Panc1 (cell line): ENCODE measurements around the gene ALOX5.

Experiments used
- POLR2AphosphoS5 ChIP-seq: IDR thresholded peaks from 2 replicates; pipeline ENCODE4 v1.6.1; 2012; ENCODE audit warnings: mild to moderate bottlenecking, low read depth, low read length, moderate library complexity
- SIN3A ChIP-seq: IDR thresholded peaks from 2 replicates; pipeline ENCODE4 v1.6.1; 2012; ENCODE audit warnings: low read depth, mild to moderate bottlenecking, low read length, moderate library complexity, borderline replicate concordance; ENCODE audit not compliant: insufficient read depth
- TF ChIP-seq, protein P1 (sequence below): fragments of 450-650 bp; IDR thresholded peaks from 2 replicates; pipeline ENCODE4 v1.5.1; 2017; ENCODE audit warnings: mild to moderate bottlenecking
- TF ChIP-seq, protein P2 (sequence below), 2 experiments: IDR thresholded peaks; 2 replicates each; pipeline ENCODE4 v1.6.1; 2011 to 2012; ENCODE audit warnings: low read depth in 2 of 2, control low read depth in 1 of 2, low read length in 1 of 2, mild to moderate bottlenecking in 1 of 2, moderate library complexity in 1 of 2; ENCODE audit not compliant: insufficient read depth in 1 of 2

DNA sequence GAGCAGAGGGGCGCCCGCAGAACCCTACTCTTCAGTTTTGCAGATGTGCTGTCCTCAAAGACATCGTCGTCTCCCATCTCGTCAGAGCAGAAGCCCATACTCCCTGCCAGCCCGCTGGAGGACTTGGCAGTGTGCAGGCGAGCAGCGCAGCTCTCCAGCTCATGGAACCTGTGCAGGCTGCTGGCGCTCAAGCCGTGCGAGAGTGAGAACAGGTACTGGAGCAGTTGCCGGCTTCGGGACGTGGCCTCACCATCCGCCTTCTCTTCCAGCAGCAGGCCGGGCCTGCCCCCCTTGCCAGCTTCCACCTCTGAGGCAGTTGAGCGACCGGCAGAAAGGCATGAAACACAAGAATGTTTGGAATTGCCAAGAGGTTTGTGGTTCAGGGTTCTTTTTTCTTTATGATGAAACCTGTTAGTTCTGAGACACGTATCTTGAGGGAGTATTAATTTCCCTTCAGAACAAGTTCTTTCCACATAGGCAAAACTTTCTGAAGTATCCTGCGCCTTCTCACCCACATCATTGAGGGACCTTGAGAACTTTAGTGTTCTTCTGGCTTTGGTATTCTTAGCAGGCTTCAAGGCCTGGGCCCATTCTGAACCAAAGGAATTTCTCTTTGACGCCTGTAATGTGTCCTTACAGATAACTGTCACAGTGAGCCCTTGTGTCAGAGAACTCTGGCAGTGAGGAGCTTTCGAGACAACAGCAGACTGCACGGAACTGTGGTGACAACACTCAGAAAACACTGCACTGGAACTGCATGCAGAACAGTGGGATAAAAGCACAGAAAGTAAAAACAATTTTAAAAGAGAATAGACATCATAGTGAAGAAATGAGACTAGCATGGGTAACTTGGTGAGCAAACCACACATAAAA, 89.5 kb downstream of the ALOX5 start:
- TF ChIP-seq, protein P1, sequence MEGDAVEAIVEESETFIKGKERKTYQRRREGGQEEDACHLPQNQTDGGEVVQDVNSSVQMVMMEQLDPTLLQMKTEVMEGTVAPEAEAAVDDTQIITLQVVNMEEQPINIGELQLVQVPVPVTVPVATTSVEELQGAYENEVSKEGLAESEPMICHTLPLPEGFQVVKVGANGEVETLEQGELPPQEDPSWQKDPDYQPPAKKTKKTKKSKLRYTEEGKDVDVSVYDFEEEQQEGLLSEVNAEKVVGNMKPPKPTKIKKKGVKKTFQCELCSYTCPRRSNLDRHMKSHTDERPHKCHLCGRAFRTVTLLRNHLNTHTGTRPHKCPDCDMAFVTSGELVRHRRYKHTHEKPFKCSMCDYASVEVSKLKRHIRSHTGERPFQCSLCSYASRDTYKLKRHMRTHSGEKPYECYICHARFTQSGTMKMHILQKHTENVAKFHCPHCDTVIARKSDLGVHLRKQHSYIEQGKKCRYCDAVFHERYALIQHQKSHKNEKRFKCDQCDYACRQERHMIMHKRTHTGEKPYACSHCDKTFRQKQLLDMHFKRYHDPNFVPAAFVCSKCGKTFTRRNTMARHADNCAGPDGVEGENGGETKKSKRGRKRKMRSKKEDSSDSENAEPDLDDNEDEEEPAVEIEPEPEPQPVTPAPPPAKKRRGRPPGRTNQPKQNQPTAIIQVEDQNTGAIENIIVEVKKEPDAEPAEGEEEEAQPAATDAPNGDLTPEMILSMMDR, result no peak
- TF ChIP-seq SIN3A (no peak), POLR2AphosphoS5 (no peak)
- TF ChIP-seq, protein P2, sequence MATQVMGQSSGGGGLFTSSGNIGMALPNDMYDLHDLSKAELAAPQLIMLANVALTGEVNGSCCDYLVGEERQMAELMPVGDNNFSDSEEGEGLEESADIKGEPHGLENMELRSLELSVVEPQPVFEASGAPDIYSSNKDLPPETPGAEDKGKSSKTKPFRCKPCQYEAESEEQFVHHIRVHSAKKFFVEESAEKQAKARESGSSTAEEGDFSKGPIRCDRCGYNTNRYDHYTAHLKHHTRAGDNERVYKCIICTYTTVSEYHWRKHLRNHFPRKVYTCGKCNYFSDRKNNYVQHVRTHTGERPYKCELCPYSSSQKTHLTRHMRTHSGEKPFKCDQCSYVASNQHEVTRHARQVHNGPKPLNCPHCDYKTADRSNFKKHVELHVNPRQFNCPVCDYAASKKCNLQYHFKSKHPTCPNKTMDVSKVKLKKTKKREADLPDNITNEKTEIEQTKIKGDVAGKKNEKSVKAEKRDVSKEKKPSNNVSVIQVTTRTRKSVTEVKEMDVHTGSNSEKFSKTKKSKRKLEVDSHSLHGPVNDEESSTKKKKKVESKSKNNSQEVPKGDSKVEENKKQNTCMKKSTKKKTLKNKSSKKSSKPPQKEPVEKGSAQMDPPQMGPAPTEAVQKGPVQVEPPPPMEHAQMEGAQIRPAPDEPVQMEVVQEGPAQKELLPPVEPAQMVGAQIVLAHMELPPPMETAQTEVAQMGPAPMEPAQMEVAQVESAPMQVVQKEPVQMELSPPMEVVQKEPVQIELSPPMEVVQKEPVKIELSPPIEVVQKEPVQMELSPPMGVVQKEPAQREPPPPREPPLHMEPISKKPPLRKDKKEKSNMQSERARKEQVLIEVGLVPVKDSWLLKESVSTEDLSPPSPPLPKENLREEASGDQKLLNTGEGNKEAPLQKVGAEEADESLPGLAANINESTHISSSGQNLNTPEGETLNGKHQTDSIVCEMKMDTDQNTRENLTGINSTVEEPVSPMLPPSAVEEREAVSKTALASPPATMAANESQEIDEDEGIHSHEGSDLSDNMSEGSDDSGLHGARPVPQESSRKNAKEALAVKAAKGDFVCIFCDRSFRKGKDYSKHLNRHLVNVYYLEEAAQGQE (IDR thresholded peaks at IDR 0.05; ENCODE audit: insufficient read depth in 1 of 2, low read depth in 2 of 2, low read length in 1 of 2), result no peak
